Measurements from ENCODE around the gene PRDM16.

The PRDM16 gene

DNA sequence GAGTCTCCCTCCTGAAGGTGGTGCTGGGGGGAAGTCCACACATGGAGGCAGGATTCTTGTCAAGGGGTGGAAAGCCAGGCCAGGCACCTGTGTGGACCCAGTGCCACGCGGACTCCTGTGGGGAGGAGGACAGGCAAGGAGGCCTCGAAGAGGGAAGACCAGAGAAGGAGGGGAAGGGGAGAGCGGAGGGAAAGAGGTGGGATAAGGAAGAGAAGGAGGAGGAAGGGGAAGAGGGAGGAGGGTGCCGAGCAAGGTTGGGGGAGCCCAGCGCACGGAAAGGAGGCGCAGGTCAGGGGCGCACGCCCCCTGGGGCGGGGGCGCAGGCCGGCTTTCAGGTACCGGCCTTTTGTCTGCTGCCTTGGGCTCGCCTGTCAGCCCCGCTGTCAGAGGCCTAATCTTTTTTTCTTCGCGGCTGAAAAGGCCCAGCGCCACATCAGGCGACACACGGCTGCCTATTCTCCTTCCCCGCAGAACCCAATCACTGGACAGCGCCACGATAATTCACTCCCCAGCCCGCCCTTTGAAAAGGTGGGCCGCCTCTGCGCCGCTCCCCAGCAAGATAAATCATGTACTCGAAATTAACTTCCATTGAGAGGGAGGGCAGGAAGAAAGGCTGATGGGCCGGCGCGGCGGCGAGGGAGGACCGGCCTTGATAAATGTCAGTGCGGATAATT is 42.5 kb downstream of the PRDM16 start:
- no peak for DNase-seq

DNA sequence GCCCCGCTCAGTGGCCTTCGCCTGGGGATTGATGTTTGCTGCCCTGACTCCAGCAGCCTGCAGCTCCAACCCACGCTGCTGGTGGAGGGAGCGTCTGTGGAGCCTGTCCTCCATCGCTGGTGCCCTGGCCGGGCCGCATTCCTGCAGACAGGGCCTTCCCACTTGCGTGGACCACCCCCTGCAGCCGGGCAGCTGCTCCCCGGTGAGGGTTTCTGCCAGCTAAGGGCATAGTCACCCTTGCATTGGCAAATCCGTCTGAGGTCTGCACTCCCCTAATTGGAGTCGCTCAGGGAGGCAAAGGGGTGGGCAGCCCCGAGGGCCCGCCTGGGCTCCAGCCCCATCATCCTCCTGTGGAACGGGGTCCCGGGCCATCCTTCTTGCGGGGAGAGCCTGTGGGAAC is 43.5 kb downstream of the PRDM16 start:
- DNase-seq = no peak

DNA sequence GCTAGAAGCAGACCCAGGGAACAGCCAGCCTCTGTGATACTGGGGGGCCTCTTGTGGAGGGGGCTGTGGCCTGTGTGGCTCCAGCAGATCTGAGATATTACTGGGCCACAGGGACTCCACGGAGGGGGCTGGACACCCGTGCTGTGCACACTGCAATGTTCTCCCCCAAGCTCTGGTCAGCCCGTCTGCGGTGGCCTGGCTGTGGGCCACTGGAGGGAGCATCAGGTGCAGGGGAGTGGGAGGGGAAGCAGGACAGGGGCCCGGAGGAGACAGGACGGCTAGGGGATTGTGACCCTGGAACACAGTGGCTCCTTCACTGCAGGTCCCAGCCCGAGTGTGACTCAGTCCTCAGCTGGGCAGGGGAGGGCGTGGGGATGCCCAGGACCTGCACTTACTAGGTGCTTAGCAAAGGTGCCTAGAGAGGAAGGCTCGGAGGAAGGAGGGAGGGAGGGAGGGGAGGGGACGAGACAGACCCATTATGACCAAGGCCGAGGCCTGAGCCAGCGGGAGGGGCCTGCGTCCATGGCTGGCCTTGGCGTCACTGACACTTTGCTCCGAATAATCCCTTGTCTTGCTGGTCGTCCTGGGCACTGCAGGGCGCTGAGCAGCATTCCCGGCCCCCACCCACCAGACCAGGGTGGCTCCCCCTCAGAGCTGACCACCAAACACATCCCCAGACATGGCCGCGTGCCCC is 44.2 kb downstream of the PRDM16 start:
- no peak for DNase-seq

DNA sequence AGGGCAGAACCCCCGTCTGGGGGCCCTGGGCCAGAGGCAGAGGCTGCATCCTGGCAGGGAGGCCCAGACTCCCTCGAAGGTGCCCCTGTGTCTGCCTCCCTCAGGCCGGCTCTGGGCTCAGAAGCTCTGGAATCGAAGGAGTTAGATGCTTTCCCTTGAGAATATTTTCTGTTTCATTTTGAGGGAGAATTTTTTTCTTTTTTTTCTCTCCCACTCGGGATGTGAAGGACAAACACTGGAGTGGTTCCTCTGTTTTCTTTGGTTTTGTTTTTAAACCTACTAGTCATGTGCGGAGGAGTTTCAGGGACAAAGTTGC is 44.7 kb downstream of the PRDM16 start:
- DNase-seq = no peak

DNA sequence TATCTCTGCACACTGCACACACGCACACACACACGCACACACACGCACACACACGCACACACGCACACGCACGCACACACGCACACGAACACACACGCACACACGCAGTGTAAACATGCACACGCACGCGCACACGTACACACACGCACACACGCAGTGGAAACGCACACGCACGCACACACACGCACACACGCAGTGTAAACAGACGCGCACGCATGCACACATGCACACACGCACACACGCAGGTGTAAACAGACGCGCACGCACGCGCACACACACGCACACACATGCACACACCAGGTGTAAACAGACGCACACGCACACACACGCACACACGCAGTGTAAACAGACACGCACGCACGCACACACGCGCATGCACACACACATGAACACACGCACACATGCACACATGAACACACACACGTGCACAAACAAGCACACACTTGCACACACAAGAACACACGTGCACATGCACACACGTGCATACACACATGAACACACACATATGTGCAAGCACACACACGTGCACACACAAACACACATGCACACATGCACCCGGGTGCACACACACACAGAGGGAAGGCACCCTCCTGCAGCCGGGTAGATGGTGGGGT is 45.2 kb downstream of the PRDM16 start:
- DNase-seq = no peak

DNA sequence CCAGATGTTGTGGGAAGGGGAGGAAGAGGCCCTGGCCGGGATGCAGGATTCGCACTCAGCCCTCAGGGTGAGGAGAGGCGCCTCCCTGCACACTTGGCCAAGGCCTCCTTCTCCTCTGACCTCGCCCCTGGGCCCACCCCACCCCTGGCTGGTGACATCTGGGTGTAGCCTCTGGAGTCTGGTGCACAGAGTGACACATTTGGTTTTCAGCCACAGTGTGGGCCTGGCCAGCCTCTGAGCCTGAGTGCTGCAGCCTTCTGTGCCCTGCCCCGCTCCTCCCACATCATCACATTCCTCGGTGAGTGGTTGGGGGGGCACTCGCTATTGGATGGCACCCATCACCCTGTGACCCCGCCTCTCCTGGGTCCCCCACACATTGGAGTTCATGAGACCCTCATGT is 45.8 kb downstream of the PRDM16 start:
- DNase-seq = no peak

DNA sequence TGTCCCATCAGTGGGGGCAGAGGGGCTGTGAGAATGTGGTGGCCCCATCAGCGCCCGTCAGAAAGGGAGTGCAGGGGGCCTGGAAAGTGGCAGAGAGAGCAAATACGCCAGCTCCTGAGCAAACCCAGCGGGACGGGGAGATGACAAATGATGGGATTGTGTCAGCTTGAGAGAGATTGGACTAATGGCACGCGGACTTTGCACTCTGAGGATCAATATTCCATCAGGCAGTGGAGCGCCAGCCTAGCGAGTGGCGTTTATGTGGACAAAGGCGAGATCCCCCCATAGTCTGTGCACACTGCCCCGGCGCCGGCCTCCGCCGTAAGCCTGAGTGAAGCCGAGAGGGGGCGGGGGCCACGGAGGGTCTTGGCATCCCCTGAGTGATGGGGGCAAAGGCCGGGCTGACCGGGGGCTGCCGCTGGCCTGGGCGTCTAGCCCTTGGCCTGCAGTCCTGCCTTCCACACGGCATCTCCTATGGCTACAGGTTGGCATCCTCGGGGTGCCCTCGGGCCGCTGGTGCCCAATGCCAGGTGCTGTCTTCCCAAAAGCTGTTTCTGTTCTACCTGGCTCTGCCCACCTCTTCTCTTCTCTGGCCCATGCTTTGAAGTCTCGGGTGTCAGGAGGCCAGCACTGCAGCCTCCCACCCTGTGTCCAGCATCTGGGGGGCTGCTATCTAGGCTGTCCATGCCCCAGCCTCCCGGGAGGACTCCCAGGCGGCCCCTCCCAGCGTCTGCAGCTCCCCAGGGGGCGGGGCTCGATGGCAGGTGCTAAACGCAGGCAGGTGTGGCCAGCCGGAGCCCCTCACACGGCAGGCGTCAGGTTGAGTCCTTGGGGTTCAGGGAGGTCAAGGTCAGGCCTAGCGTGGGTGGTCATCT is 46.5 kb downstream of the PRDM16 start:
- no peak for DNase-seq

DNA sequence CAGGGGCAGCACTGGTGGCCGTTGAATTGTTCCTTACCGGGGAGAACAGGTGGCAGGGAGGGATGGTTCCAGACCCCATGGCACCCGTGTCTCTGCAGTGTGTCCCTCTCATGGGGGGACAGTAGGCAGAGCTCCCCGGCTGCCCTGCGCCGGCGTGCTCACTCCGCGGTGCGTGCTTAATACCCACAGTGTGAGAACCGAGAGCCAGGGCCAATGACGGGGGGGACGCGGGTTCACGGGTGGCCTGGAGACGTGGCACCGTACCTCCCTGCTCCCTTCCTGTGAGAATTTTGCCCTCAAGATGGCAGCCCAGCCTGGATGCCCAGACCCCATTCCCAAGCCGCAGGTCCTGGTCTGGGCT is 47.1 kb downstream of the PRDM16 start:
- no peak for DNase-seq

DNA sequence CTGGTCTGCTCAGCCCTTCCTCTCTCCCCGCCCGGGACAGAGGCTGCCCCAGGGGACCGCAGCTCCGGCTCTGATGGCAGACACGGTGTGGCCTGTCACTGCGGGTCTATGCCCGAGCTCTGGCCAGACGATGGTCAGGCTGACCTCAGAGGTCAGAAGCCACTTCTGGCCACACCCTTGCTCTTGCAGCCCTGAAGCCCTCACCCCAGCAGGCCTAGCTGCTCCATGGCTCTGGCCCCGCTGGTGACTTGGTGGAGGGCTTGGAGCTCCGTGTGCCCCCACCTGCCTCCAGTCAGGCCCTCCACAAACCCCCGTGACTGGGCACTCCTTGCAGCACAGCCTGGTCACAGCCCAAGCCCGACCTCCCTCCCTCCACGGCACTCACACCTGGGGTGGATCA is 47.6 kb downstream of the PRDM16 start:
- DNase-seq = no peak

DNA sequence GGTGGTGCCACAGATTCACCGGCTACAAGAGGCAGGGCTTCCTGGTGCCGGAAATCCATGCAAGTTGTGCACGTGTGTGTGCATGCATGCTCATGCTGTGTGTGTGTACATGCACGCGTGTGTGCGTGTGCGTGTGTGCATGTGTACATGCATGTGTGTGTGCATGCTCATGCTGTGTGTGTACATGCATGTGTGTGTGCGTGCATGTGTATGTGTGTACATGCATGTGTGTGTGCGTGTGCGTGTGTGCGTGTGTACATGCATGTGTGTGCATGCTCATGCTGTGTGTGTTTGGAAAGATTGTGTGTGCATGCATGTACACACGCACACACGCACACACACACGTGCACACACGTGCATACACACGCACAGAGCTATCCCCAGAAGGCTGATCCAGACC is 48.9 kb downstream of the PRDM16 start:
- no peak for DNase-seq

DNA sequence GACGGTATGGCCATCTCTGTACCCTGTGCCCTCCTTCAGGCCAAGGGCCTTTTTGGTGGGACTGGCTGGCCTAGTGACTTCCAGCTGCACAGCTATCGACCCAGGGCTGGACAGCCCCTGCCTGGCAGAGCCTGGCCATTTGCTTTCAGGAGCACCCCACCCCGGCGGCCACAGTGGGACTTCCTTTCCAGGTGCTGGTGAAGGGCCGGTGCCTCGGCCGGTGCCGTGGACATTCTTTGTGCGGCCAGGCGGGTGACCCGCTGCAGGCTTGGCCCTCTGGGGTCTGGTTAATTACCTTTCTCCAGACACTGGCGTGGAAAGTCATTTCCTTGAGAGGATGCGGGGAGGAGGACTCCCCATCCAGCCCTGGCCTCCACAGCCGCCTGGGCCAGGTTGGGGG is 50.1 kb downstream of the PRDM16 start:
- DNase-seq = no peak

DNA sequence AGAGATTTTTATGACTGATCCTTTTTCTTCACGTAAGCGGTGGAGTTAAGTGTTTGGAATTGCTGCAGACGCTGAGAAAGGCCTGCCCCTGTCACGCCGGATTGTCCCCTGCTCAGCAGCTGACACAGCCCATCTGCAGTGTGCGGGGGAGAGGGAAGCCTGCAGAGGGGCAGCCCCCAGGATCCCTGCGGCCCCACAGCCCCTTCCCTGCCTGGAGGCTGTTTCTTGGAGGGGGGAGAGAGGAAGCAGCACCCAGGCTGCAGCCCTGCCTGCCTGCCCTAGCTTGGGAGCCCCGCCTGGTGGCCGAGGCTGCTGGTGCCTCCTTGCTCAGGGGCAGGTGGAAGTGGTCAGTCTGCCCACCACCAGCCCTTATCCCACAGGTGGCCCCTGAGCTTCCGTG is 50.7 kb downstream of the PRDM16 start:
- DNase-seq = no peak

DNA sequence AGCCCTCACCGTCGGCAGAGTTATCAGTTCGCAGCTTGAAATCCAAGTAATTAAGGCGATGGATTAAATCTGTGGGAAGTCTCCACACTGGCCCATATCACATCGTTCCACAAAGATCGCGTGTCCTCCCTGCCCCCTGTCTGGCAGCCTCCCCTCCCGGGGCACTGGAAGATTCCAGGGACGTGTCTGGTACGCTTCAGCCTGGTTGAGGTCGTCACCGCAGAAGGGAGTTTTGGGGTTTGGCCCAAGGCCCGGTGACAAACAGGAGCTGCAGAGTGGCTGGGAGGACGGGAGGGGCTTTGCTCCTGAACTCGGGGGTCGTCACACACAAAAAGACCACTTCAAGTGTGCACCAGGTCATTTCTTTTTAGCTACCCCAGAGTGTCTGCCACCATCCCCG is 51.1 kb downstream of the PRDM16 start:
- DNase-seq = no peak

DNA sequence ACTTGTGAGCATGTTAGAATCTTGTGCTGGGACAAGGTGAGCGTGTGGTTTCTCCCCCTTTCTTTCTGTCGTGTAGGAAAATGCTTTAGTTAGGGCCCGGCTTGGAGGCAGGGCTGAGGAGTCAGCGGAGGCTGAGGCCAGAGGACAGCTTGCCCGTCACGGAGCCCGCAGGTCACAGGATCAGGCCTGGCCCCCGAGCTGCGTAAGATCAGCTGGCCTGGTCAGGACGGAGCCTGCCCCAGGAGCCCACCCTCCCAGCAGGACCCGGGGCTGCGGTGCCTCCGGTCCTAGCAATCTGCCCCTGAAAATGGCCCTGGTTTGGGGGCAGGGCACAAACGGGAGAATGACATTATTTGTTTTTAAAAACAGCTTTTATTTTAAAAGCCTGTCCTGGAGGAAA is 52.0 kb downstream of the PRDM16 start:
- no peak for DNase-seq

DNA sequence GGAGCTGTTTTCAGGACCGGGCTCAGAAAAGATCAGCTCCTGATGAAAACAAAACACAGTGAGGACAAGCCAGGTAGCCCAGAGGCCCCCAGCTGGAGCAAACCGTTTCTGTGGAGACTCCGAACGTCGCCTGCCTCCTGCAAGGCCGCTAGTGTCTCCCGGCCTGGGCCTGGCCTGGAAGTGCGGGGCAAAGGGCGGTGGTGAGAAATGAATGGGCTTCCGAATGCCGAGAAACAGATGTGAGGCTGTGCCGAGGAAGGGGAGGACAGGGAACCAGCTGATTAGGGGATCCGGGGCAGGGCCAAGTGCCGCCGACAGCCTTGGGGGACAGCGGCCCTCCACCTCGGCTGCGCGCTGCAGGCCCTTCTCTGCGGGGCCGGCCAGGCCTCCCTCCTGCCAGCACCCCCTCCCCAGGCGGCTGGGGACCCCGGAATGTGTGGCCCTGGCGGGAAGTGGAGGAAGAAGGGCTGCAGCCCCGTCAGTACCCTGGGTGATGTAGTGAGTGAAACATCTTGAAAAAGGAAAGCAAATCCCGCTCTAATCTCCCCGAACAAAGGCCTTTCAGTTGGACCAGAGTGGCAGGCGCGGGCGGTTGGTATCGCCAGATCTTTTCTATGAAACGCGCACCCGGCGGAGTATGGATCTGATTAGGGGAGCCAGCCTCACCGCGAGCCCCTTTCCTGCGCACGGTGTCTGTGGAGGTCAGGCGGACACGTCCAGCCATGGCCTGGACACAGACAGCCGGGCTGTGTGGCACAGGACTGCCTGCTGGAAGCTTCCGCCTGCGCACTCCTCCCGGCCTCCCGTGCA is 52.6 kb downstream of the PRDM16 start:
- DNase-seq = no peak

DNA sequence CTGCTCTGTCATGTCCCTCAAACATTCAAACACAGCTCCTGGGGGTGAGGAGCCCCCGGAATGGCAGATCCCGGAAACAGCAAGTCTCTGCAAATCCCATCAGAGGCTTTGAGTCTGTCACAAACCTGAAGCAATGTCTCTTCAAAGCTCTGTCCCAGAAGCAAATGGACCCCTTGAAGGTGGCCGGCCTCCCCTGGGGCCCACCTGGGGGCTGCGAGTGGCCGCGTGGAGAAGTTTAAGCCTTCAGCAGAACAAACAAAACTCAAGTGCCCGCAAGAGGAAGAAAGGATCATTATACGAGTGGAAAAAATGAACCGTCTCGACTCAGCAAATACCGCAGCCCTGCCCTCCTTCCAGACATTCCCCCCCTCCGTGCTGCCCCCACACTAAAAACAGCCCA is 53.3 kb downstream of the PRDM16 start:
- no peak for DNase-seq

DNA sequence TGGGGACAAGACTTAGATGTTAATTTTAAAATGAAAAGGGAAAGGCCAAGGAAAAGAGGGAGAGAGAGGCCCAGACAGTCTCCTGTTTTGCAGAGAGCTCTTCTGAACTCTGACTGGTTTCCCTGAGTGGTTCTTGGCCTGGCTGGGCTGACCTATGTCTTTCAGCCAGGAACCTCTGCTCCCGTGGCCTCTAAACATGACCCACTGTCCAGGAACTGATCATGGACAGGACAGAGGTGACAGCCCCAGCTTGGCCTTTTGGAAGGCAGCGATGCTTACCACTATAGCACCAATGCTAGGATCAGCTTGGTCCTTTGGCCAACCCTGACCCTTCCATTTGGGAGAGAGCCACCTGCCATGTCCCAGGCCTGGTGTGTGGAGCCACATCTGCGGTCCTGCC is 55.2 kb downstream of the PRDM16 start:
- DNase-seq = no peak

DNA sequence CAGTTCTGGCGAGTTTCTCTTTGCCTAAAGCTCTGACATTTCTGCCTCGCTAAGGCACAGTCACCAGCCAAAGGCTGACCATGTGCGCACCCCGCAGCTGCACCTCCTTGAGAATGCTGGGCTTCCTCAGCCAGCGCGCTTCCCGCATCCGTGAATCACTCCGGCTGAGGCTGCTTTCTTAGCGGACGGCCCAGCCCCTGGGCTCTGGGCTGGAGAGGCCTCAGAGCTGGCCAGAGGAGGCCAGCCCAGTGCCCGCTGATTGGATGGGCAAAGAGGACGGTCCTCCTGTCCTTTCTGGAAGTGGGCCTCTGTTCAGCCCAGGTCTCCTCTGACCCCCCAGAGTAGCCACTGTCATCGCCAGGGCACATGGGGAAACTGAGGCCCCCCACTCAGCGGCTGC is 56.1 kb downstream of the PRDM16 start:
- DNase-seq = no peak

DNA sequence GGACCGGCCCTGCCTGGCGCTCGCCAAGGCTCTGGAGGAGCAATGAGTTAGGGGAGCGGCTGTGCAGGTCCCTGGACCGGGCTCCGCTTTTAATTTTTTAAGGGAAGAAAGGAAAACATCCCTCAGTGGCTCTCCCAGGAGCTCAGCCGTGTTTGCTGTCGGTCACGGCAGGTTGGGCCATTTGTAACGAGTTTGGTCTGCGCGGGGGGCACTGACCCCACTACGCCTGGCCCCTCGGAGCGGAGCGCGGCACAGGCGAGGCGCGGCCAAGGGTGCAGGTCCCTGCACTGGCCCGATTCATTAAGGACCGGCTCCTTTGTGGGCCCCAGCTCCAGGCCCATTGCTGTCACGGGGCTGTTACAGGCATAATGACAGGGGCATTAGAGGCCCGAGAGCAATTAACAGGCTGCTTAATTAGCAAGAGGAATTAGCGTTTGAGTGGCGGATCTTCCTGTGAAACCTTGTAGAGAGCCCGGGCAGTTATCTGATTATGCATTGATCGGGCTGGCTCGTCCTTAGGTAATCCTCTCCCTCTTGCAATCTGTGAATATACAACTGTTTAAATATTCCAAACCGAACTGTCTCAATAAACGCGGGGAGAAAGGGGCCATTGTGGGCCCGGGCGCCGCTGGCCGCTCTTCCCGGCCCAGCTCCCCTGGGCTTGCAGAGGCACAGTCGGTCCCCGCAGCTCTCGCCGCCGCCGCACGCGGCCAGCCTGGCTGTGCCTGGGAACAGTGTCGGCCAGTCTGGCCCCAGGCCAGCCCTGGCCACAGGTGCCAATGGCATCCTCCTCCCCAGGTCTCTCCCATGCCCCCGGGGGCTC is 56.8 kb downstream of the PRDM16 start:
- DNase-seq = no peak

DNA sequence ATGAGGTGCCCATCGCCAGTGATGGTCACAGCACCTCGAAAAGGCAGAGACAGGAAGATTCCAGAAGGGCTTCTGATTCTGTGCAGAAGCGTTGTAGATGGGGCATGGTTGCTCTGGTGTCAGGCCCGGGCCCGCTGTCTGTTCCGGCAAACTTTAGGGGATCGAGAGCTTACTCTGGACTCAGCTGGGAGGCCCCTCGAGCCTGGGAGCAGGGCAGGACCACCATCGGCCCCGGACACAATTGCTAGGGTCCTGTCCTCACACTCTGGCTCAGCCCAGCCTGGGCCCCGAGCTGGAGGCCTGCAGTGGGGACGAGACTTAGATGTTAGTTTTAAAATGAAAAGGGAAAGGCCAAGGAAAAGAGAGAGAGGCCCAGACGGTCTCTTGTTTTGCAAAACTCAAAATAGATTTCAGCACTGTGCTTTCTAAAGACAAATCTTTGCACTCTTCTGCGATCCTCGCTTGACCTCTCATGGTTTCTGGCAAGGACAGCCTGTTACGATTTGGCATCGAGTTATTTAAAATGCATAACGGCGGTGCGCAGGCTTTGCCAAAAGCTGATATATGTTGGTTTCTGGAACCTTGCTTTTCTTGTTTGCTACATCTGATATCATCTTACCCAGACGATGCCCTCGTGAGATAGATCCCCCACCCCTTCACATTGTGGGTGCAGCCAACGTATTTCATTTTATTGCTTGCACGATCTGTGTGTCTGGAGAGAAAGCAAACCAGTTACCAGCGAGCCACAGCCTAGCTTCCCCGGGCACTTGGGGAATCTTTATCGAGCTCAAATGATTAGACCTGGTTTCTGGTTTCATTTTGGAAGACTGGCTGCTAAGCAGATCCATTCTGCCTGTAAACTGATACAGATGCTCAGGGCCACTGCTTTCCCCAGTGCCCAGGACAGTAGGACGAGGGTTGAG is 58.0 kb downstream of the PRDM16 start:
- DNase-seq = no peak

DNA sequence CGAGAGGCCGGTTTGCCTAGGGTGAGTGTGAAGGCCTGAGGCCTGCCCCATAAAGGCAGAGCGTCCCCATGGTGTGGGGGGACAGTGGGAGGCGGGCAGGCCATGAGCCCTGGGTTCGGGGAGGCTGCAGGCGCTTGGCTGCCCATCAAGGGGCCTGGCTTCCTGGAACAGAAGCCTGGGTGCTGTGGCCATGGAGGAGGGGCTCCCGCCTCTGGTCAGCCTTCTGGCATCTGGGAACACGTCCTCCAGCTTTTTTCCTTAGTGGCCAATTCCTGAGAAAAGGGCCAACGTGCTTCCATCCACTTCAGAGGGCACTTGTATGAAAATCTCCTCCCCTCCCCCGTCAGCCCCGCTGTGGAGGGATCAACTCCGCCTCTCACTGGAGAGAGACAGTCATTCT is 58.7 kb downstream of the PRDM16 start:
- DNase-seq = no peak
